OCI-LY7 (cell line): ENCODE results near the gene TMEM182. TPM values are rescaled to one million over a fixed set of nuclear protein-coding genes. Genes with fewer than 3 reads are reported as not detected.

Source experiments
- BruUV-seq: library from RNA; stranded (reverse); fragments of 400-500 nt; replicated peaks from 2 replicates; lab custom pipeline; 2021; lab: Mats Ljungman, UMichigan
- CTCF ChIA-PET: fragments of 300-600 bp; sonication (Branson Sonifier 250); formaldehyde crosslinking; loops from one replicate; lab custom pipeline; 2022; ENCODE audit warnings: antibody characterized with exemption; ENCODE audit not compliant: unreplicated experiment; lab: Charles Lee
- POLR2A ChIA-PET: fragments of 300-600 bp; sonication (Branson Sonifier 250); formaldehyde crosslinking; loops from one replicate; lab custom pipeline; 2022; ENCODE audit warnings: antibody characterized with exemption; lab: Charles Lee
- DNase-seq: peaks from one replicate; pipeline ENCODE4 v3.0.0-alpha.2; 2015; ENCODE audit warnings: low spot score
- H2AFZ ChIP-seq: fragments of 200-600 bp; sonication (generic), shearing (Covaris generic); 2 replicates; pipeline ENCODE4 v1.6.1; 2014; ENCODE audit warnings: mild to moderate bottlenecking, antibody characterized with exemption, low read length, moderate library complexity
- H3K27ac ChIP-seq: fragments of 200-600 bp; sonication (generic); 2 replicates; pipeline ENCODE4 v1.5.1; 2014; ENCODE audit warnings: mixed run types, low read depth, mild to moderate bottlenecking, moderate library complexity, low read length, inconsistent platforms; ENCODE audit not compliant: poor library complexity, severe bottlenecking
- H3K36me3 ChIP-seq: fragments of 200-600 bp; sonication (generic); 2 replicates; pipeline ENCODE4 v1.6.1; 2014; ENCODE audit warnings: mild to moderate bottlenecking, antibody characterized with exemption, low read length, moderate library complexity, mixed read lengths; ENCODE audit not compliant: insufficient read depth
- H3K4me1 ChIP-seq: fragments of 200-600 bp; sonication (generic); 2 replicates; pipeline ENCODE4 v1.5.1; 2014; ENCODE audit warnings: mild to moderate bottlenecking, low read length; ENCODE audit not compliant: insufficient read depth, poor library complexity, severe bottlenecking
- H3K4me2 ChIP-seq: fragments of 200-600 bp; sonication (generic); 2 replicates; pipeline ENCODE4 v1.6.1; 2014; ENCODE audit warnings: mild to moderate bottlenecking, low read length
- H3K4me3 ChIP-seq: fragments of 200-600 bp; sonication (generic); 2 replicates; pipeline ENCODE4 v1.5.1; 2014; ENCODE audit warnings: mild to moderate bottlenecking, low read depth, low read length; ENCODE audit not compliant: poor library complexity, severe bottlenecking
- H3K79me2 ChIP-seq: fragments of 200-600 bp; sonication (generic); 2 replicates; pipeline ENCODE4 v1.6.1; 2016; ENCODE audit warnings: low read depth, mild to moderate bottlenecking, low read length, moderate library complexity, mixed read lengths; ENCODE audit not compliant: insufficient read depth
- H3K9me2 ChIP-seq: fragments of 200-600 bp; sonication (generic); 2 replicates; pipeline ENCODE4 v1.6.1; 2016; ENCODE audit warnings: mild to moderate bottlenecking, low read length, mixed read lengths; ENCODE audit not compliant: insufficient read depth
- H3K9me3 ChIP-seq: fragments of 200-600 bp; sonication (generic); 2 replicates; pipeline ENCODE4 v1.6.1; 2014; ENCODE audit warnings: mild to moderate bottlenecking, mixed run types, low read length, mixed read lengths
- H4K20me1 ChIP-seq: fragments of 200-600 bp; sonication (generic); 2 replicates; pipeline ENCODE4 v1.6.1; 2014; ENCODE audit warnings: mild to moderate bottlenecking, antibody characterized with exemption, low read length, moderate library complexity, mixed read lengths; ENCODE audit not compliant: insufficient read depth
- CTCF ChIP-seq: fragments of 200-600 bp; sonication (generic); conservative IDR thresholded peaks from 2 replicates; pipeline ENCODE4 v1.5.1; 2014; ENCODE audit warnings: mild to moderate bottlenecking, antibody characterized with exemption, low read length, moderate library complexity, mixed read lengths
- EZH2phosphoT487 ChIP-seq: fragments of 200-600 bp; sonication (generic); IDR thresholded peaks from 2 replicates; pipeline ENCODE4 v1.6.1; 2018; ENCODE audit warnings: low read depth, borderline replicate concordance, mild to moderate bottlenecking, mixed run types, antibody characterized with exemption, low read length, moderate library complexity, mixed read lengths
- intact Hi-C: fragments of 100-400 bp; cut with micrococcal nuclease; formaldehyde crosslinking; loops from one replicate; pipeline ENCODE4 v1.10.0; 2022; ENCODE audit not compliant: unreplicated experiment
- total RNA-seq, 2 experiments: library from RNA; depleted of rRNA in 1 of 2; stranded (reverse); fragments of >200 nt in 1 of 2; shearing (Covaris generic) in 1 of 2; gene quantifications; 2 replicates each; pipeline ENCODE4 v1.2.3, GENCODE V29; 2014 to 2022

TMEM182 gene
- total RNA-seq, 2 experiments from 2014 or later: 2.1 to 3.2 TPM

GRCh38 chr2:102753563-102754159, 8.2 kb upstream of the TMEM182 start:
- ChIA-PET POLR2A (interaction anchor here (0.7 to 1.4 kb wide), 3 partner anchors 17 to 374 kb away, joined by 3 to 5 read pairs (median 3); a partner anchor contains a TSS), CTCF (interaction anchor here (0.7 to 1.0 kb wide), 2 partner anchors 9 to 18 kb away, joined by 3 read pairs; no protein-coding TSS in a partner anchor)
- TF ChIP-seq EZH2phosphoT487 (no peak), CTCF (peak; percentile 92)
- intact Hi-C loops: no loop called here
- no peak overlapping the region for H2AFZ ChIP-seq
- no peaks in the 10 kb centered on the region for H3K36me3 ChIP-seq
- no peak overlapping the region for H3K4me2 ChIP-seq
- no peak overlapping the region for H3K4me3 ChIP-seq
- H3K79me2 ChIP-seq: no peaks in the 10 kb centered on the region
- no peaks in the 10 kb centered on the region for H3K9me2 ChIP-seq
- no peaks in the 10 kb centered on the region for H3K9me3 ChIP-seq
- H3K27ac ChIP-seq: no peak overlapping the region
- H3K4me1 ChIP-seq: no peaks in the 10 kb centered on the region
- H4K20me1 ChIP-seq: no peaks in the 10 kb centered on the region
- no TSS peak for BruUV-seq
- peak; percentile 58 for DNase-seq

GRCh38 chr2:102754456-102755145, 7.2 kb upstream of the TMEM182 start:
- no peaks in the 10 kb centered on the region for H3K36me3 ChIP-seq
- no peaks in the 10 kb centered on the region for H3K9me3 ChIP-seq
- H4K20me1 ChIP-seq: no peaks in the 10 kb centered on the region
- no peak overlapping the region for H3K4me3 ChIP-seq
- H2AFZ ChIP-seq: no peak overlapping the region
- no peaks in the 10 kb centered on the region for H3K4me1 ChIP-seq
- no peaks in the 10 kb centered on the region for H3K79me2 ChIP-seq
- H3K9me2 ChIP-seq: no peaks in the 10 kb centered on the region
- POLR2A ChIA-PET: interaction anchor here (1.1 to 2.0 kb wide), 2 partner anchors 18 to 21 kb away, joined by 3 to 6 read pairs; a partner anchor contains a TSS
- no peak for DNase-seq
- TF ChIP-seq EZH2phosphoT487 (no peak), CTCF (no peak)
- no peak overlapping the region for H3K4me2 ChIP-seq
- no peak overlapping the region for H3K27ac ChIP-seq
- intact Hi-C loops: no loop called here
- CTCF ChIA-PET: interaction anchor here (0.7 kb wide), 1 partner anchor 8 kb away, joined by 3 read pairs; no protein-coding TSS in a partner anchor
- BruUV-seq: no TSS peak
